HG03442 (cell line): ENCODE results near the gene MPRIP.

Experiments
- ATAC-seq: cut with Tn5 transposase; IDR thresholded peaks from one replicate; pipeline ENCODE4 v1.9.1; 2021; ENCODE audit warnings: mild to moderate bottlenecking, moderate library complexity; ENCODE audit not compliant: unreplicated experiment

The MPRIP gene

DNA sequence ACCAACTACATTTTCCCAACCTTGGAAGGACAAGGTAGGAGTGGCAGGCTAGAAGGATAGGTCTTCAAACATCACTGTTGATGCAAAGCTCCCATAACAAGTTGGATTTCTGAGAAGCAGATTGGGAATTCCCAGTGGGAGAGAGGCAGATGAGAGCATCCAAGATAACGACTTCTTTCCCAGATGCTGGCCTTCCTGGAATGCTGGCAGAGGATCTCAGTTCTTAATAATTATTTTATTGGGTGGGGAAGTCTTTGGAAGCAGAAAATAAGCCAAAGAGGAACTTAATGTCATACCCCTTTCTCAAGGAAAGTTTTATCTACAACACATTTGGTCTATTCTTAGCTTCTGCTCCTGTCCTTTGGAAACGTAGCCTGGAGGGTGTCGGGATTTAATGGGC is 64.5 kb downstream of the MPRIP start:
- no peak for ATAC-seq

DNA sequence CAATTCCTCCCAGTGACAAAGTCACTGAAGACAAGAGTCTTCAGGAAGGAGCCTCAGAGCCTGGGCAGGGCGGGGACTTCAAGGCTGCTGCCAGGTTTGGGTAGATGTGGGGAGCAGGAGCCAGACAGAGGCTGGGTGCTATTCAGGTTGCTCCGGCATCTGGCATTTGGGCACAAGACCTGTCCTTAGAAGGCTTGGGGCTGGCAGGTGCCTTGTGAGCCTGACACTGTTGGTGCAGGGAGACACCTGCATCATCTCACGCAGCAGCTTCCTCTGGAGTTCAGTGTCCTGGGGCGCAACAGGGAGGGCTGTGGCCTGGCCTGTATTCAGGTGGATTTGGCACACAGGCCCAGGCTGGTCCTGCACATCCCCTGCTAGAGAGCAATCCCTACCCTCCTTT is 65.0 kb downstream of the MPRIP start:
- no peak for ATAC-seq

GRCh38 chr17:17107891-17108431 is 65.7 kb downstream of the MPRIP start:
- ATAC-seq, result no peak

DNA sequence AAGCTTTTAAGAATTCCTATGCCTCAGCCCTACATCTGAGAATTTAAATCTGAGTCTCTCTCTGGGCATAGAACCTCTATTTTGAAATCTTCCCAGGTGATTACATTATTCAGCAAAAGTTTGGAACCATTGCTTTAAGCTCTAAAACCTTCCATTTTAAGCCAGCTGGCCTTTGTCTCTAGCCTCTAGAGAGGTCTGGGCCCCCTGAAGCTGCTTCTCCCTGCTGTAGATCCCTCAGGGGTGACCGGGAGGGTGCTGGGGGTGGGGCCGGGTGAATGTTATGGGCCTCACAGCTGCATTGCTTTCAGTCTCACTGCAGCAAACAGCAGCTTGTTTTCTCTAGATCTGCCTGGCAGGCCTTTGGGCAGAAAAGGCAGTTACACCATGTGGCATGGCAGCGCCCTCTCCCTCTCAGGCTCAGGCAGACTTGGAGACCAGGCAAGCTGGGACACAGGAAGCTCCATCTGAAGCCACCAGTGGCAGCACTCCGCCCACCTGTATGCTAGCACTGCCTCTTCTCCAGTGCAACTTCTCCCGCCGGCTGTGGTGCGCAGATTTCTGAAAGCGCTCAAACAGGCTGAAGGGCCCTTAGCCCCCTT is 66.3 kb downstream of the MPRIP start:
- no peak for ATAC-seq

DNA sequence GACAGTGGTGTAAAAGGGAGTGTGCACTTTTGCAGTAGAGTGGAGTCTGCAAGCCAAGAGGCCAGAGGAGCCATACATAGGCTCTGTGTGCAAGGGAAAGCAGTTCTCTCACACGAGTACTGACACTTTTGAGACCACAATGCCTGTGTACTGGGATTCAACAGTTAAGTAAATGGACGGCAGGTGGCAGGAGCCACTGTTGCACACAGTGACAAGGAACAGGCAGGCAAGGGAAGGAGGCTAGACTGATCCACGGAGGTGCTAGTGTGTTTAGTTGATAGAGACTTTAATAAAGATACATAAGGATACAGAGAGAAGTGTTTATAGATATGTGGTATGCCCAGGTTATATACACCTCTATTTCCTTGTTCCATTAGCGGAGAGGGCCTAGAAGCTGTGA is 67.0 kb downstream of the MPRIP start:
- ATAC-seq, result no peak

DNA sequence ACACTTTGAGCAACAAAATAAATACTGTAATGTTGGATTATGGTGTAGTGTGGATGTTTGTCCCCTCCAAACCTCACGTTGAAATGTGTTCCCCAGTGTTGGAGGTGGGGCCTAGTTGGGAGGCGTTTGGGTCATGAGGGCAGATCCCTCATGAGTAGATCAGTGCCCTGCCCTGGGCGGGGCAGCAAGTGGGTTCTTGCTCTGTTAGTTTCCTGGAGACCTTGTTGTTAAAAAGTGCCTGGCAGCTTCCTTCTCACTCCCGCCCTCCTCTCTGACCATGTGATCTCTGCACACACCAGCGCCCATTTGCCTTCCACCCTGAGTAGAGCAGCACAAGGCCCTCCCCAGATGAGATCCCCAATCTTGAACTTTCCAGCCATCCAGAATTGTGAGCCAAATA is 67.7 kb downstream of the MPRIP start:
- no peak for ATAC-seq

DNA sequence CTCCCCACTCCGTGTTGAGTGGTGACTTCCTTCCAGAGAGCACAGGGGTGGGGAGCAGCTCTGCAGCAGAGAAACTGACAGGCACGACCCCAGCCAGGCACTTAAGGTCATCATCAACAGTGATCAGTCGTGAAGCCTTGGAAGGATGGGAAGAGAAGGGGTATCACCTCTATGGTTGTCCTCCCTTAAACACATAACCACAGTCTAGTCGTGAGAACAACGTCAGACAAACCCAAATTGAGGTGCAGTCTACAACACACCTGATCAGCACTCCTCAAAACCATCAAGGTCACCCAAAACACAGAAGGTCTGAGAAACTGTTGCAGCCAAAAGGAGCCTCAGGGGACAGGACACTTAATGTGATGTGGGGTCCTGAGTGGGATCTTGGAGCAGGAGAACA is 68.3 kb downstream of the MPRIP start:
- no peak for ATAC-seq

DNA sequence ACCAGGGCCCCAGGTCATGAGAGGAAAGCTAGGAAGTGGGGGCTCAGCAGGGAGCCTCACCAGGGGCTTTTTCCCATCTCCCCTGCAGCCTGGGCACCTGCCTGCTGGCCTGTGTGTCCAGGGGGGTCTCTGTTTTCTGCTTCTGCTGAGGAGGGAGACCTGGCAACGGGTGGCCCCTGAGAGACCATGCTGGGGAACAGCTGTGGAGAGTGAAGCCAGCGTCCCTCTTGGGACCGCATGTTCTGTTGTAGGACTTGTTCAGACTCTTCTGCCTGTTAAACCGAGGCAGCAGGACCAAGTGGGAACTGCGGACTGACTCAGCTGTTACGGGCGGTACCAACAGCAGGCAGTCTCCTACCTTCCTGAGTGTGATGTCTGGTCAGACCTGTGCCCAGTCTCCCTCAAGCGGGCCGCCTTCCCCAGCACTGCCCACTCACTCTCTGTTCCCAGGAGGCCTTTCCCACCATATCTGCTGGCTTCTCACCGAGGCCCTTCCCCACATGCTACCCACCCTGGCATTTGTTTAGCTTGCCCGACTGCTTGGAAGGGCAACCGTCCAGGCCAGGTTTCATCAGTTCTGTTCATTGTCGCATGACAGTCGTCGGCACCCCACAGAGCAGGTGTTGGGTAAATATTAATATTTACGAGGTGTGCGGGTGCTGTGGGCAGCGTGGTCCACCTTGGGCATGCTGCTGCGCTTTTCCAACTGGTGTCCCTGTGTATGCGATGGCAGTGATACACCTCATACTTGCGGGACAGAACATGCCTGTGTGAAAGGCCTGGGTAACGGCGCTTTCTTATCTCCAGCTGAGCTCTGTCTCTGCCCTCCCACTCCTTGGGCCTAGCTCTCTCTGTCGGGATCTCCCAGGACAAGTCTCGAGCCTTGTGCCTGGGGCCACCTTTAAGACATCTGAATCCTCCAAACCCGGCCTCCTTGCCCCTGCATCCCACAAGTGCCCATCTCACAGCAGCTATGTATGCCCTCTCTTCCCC is 69.4 kb downstream of the MPRIP start:
- ATAC-seq, result no peak

- ATAC-seq, result no peak
Observed at GRCh38 chr17:17112628-17113200, 70.5 kb downstream of the MPRIP start.

GRCh38 chr17:17114592-17115225 is 72.5 kb downstream of the MPRIP start:
- no peak for ATAC-seq

GRCh38 chr17:17115620-17116019 is 73.4 kb downstream of the MPRIP start:
- no peak for ATAC-seq

DNA sequence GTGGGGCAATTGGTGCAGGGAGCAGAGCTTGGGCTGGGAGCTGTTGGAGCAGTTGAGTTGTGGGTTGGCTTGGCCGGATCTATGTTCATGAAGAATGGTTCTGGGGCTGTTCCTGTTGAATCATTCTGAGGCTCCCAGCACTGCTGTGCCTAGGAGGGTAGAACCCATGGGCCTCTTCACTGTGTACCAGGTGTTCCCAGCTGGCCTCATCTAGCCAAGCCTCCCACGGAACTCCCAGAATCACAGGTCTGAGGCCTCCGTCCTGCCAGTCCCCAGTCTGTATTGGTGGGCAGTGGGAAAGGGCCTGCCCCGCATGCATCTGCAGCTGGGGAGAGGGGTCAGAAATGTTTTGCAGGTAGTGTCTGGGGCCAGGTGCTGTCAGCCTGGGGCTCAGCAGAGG is 74.1 kb downstream of the MPRIP start:
- ATAC-seq, result no peak

DNA sequence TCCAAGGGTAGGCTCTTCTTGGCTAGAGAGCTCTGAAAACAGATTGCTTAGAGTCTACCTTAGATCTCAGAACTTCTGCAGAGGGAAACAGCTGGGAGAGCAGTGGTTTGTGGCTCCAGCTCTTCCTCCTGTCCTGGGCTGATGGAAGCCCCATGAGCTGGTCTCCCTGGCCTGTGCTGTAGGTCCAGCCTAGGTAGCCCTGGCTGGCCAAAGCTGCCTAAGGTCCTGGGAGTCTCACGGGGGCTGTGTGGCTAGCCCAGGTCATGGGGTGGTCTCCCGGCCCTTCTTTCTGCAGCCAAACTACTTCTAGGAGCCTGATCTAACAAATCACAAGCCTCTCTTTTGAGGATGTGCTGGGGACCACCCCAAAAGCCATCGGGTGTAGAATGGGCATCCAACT is 75.7 kb downstream of the MPRIP start:
- ATAC-seq, result no peak

DNA sequence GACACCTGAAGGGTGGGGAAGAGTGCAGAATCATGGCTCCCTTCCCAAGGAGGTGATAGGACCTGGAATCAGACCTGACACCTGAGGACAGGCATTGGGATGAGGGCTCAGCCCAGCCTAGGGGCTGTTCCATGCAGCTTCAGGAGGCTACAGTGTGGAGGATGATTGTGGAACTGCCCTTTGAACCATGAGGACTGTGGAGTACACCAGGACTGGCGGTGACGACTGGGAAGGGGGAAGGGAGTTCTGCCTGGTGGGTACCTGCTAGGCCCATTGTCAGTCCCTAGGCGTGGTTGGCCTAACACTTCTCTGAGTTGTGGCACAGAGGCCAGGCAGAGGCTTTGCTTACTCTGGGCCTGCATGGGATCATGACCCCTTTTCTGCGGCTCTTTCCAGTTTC is 76.1 kb downstream of the MPRIP start:
- ATAC-seq, result no peak

- ATAC-seq, result no peak
Observed at GRCh38 chr17:17119106-17119505, 76.8 kb downstream of the MPRIP start.

GRCh38 chr17:17119533-17119932 is 77.3 kb downstream of the MPRIP start:
- no peak for ATAC-seq

DNA sequence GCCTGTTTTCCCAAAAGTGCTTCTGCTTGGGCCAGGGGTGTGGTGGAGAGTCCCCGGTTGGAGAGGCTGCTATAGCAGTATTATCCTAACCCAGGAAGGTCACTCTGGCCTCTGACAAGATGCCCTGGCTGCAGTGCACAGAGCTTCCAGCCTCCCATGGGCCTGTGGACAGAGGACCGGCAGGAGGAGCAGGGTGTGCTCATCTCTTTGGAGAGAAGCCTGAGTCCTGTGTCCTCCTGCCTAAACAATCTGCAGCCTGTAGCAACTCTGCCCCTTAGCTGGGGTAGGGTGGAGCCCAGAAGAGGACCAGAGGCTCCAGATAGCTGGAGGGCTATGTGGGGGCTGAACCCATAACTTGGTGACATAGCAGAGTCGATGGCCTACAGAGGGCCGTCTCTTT is 78.0 kb downstream of the MPRIP start:
- ATAC-seq, result no peak

DNA sequence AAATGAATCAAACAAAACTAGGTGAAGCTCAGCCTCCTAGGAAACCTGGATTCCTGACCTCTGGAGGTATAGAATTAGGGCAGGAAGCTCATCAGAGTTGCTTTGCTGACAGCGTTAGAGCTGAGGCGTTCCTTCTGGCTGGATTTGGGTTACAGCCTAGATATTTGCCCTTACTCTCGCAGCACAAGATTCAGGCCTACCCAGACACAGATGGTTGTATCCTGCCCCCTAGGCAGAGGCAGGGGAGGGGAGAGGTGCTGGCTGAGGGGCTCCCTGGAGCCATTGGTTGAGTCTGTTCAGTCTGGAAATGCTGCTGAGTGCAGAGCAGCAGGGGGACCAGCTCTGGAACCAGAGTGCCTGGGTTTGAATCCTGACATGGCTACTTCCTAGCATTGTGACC is 78.4 kb downstream of the MPRIP start:
- no peak for ATAC-seq

GRCh38 chr17:17121162-17121561 is 78.9 kb downstream of the MPRIP start:
- ATAC-seq, result no peak

DNA sequence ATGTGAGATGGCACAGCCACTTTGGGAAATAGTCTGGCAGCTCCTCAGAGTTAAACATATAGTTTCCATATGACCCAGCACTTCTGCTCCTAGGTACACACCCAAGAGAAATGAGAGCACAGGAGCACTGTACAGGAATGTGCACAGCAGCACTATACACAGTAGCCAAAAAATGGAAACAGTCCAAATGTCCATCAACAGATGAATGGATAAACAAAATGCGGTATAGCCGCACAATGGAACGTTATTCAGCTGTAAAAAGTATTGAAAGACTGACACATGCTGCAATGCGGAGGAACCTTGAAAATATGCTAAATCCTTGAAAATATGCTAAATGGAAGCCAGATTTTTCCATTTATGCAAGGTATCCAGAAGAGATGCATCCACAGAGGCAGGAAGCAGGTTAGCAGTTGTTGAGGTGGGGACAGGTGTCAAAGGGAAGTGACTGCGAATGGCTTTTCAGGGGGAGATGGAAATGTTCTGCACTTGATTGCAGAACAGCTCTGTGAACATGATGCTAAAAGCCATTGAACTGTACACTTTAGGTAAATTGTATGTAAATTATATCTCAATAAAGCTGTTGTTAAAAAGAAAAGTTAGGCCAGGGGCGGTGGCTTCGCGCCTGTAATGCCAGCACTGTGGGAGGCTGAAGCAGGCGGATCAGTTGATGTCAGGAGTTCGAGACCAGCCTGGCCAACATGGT is 80.7 kb downstream of the MPRIP start:
- no peak for ATAC-seq

DNA sequence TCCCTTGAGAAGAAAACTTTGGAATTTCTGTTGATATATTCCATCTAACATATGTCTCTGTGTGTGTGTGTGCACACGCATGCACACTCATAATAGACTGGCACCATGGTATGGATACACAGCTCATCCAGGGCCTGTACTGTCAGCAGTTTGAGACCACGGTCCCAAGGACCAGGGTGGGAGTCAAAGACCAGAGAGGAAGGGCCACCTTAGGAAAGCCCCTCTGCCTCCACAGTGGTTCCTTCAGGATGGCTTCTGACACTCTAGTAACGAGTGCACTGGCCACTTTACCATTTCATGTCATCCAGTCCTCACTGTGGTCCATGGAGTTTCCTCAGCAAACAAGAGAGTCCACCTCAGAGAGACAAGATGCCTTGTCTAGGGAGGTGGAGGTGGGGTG is 82.1 kb downstream of the MPRIP start:
- ATAC-seq, result no peak
